HEK293T (cell line): Measurements from ENCODE around the gene SH2D6.

Source experiments
- BHLHE40 ChIP-seq: fragments of 450-650 bp; IDR thresholded peaks from 2 replicates; pipeline ENCODE4 v1.6.1; 2016; ENCODE audit warnings: mild to moderate bottlenecking, moderate library complexity, borderline replicate concordance
- ELF4 ChIP-seq: fragments of 450-650 bp; IDR thresholded peaks from 2 replicates; pipeline ENCODE4 v1.6.1; 2017; ENCODE audit warnings: antibody characterized with exemption
- FOXA1 ChIP-seq: fragments of 450-650 bp; IDR thresholded peaks from 2 replicates; pipeline ENCODE4 v1.6.1; 2016; ENCODE audit warnings: mild to moderate bottlenecking
- FOXK2 ChIP-seq: fragments of 450-650 bp; IDR thresholded peaks from 2 replicates; pipeline ENCODE4 v1.6.1; 2016; ENCODE audit warnings: mild to moderate bottlenecking
- FOXM1 ChIP-seq: fragments of 450-650 bp; IDR thresholded peaks from 2 replicates; pipeline ENCODE4 v1.6.1; 2017; ENCODE audit warnings: mild to moderate bottlenecking, borderline replicate concordance
- HDGF ChIP-seq: fragments of 450-650 bp; IDR thresholded peaks from 2 replicates; pipeline ENCODE4 v1.6.1; 2017; ENCODE audit warnings: antibody characterized with exemption, borderline replicate concordance
- LEF1 ChIP-seq: fragments of 450-650 bp; IDR thresholded peaks from 2 replicates; pipeline ENCODE4 v1.6.1; 2017; ENCODE audit warnings: mild to moderate bottlenecking, borderline replicate concordance
- NFRKB ChIP-seq: fragments of 450-650 bp; IDR thresholded peaks from 2 replicates; pipeline ENCODE4 v1.6.1; 2016; ENCODE audit warnings: mild to moderate bottlenecking, moderate library complexity
- SP1 ChIP-seq: fragments of 450-650 bp; IDR thresholded peaks from 2 replicates; pipeline ENCODE4 v1.6.1; 2017
- SUZ12 ChIP-seq: fragments of 450-650 bp; IDR thresholded peaks from 2 replicates; pipeline ENCODE4 v1.6.1; 2016; ENCODE audit warnings: mild to moderate bottlenecking
- TARDBP ChIP-seq: fragments of 450-650 bp; IDR thresholded peaks from 2 replicates; pipeline ENCODE4 v1.6.1; 2016
- TF ChIP-seq, protein P1 (sequence below): fragments of 450-650 bp; IDR thresholded peaks from 2 replicates; pipeline ENCODE4 v1.6.1; 2016

DNA sequence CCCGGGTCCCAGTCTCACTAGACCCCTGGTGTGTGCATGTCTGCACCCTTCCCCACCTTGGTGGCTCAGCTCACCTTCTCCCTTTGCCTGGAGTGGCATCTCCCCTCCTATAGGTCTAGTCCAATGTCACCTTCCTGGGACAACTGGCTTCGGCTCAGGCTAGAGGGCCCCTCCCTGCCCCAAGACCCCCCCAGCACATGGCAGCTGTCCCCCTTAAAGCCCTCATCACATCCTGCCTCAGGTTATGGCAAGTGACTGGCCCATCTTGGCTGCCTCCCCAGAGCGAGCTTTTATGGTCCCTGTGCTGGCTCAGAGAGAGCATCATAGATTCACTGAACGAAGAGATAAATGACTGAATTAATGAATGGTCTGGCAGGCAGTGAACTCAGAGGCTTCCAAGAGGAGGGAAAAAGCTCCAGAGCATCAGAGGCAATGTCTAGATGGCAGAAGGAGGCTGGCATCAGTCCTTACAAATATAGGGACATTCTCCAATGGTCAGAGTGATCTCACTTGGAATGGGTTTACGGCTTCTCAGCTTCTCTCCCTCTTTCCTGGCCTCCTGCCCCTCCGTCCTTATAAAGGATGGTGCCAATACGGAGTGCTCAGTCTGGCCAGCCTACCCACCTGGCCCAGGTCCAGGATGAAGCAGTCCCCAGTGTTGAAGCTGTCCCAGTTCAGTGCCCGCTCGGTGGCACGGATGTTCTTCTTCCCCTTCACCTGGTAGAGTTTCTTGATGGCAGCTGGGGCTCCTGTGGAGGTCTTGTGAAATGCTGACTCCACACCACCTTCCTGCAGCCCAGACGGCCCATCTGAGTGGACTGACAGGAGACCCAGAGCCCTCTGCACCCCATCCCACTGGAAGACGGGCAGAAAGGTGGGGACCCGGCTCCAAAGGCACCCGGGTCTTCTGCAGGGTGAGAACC, 17.7 kb upstream of the SH2D6 start:
- no peak for TF ChIP-seq HDGF
- TF ChIP-seq FOXM1 = no peak
- TF ChIP-seq, protein P1, sequence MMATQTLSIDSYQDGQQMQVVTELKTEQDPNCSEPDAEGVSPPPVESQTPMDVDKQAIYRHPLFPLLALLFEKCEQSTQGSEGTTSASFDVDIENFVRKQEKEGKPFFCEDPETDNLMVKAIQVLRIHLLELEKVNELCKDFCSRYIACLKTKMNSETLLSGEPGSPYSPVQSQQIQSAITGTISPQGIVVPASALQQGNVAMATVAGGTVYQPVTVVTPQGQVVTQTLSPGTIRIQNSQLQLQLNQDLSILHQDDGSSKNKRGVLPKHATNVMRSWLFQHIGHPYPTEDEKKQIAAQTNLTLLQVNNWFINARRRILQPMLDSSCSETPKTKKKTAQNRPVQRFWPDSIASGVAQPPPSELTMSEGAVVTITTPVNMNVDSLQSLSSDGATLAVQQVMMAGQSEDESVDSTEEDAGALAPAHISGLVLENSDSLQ = no peak
- no peak for TF ChIP-seq TARDBP
- no peak for TF ChIP-seq LEF1
- TF ChIP-seq BHLHE40 = no peak
- TF ChIP-seq ELF4 = no peak
- no peak for TF ChIP-seq SP1
- no peak for TF ChIP-seq SUZ12
- TF ChIP-seq NFRKB = no peak
- no peak for TF ChIP-seq FOXK2
- TF ChIP-seq FOXA1 = no peak
